Testis (tissue), 2 donors: ENCODE measurements around the gene INPP1.

Experiments
- CTCF ChIP-seq, 3 experiments: fragments of 450-650 bp in 2 of 3; fragments of 200-600 bp in 1 of 3; sonication (generic) in 1 of 3; IDR thresholded peaks; one replicate each; pipeline ENCODE4 v1.5.1; 2016 to 2019; ENCODE audit warnings: antibody characterized with exemption in 3 of 3, mild to moderate bottlenecking in 2 of 3, moderate library complexity in 1 of 3
- POLR2A ChIP-seq: fragments of 450-650 bp; IDR thresholded peaks from one replicate; pipeline ENCODE4 v1.6.1; 2017; ENCODE audit warnings: antibody characterized with exemption, mild to moderate bottlenecking, moderate library complexity

- TF ChIP-seq CTCF (IDR thresholded peaks at IDR 0.05): no peak
- TF ChIP-seq POLR2A: no peak
Measured at GRCh38 chr2:190387422-190387821, 44.0 kb downstream of the INPP1 start.
